ENCODE measurements around the gene KANSL1L.

KANSL1L gene

DNA sequence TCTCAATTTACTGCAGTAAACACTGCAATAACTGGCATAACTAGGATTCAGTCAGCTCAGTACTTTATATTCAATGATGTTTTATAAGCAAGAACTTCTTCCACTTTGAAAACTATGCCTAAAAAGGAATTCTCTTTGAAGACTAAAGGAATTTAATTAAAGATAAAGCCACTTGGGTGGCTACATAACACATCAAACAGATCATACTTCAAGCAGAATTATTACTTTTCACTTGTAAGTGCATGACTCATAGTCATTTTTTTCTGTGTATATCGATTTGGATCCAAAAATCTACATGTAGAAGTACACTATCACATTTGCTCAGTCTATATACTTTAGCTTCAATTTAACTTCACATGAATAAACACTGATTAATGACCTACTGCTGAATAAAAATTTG is 4.0 kb downstream of the KANSL1L start:
- Mint-ChIP-seq H3K36me3 (no peaks in the 10 kb centered on the region), H3K4me1 (peaks cover 31% of the 10 kb centered on the region), H3K27me3 (peaks cover 15% of the 10 kb centered on the region), H3K9me3 (no peaks in the 10 kb centered on the region), H3K27ac (no peak overlapping the region), H3K4me3 (no peak overlapping the region)
- CTCF ChIA-PET, result no interaction called here
- DNase-seq, result no peak

DNA sequence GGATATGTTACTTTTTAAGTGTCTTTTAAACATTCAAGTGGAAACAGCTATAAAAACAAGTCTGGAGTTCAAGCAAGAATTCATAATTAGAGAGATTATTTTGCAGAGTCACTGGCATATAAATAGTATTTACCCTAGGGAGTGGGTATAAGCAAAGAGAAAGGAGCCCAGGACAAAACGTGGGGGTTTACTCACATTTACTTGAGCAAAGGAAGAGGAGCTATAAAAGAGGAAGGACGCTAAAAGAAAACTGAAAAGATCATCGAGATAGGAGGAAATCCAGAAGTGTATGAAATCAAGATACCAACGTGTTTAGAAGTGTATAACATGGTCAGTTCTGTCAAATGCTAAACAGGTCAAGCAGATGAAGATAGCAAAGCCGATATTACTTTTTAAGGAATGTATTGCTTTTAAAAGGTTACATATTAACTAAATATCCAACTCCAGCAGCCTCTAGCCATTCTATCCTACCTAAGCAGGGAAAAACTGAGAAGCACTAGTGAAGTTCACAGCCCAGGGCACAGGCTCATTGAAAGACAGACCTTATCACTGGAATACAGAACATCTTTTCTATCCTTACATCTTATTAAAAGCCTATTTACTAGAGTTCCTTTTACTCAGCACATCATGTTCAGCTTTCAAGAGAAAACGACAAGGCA is 8.6 kb downstream of the KANSL1L start:
- CTCF ChIA-PET, result no interaction called here
- Mint-ChIP-seq H3K36me3 (no peaks in the 10 kb centered on the region), H3K9me3 (no peaks in the 10 kb centered on the region), H3K4me1 (no peaks in the 10 kb centered on the region), H3K27me3 (no peaks in the 10 kb centered on the region), H3K4me3 (no peak overlapping the region), H3K27ac (no peak overlapping the region)
- no peak for DNase-seq

DNA sequence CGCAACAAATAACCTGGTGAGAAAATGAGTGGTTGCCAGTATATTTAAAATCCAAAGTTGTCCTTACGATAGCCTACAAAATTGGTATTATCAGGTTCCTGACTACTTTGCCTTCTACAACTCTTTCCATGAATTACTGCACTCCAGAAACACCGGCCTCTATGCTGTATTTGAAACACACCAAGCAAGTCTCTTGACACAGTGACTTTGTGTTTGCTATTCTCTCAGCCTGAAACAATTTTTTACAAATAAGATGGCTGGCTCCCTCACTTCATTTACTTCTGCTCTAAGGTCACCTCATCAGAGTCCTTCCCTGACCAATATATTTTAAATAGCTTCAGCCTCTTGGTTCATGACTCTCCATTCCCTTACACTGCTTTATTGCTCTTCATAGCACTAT is 12.2 kb downstream of the KANSL1L start:
- H3K27me3 Mint-ChIP-seq, result no peaks in the 10 kb centered on the region

DNA sequence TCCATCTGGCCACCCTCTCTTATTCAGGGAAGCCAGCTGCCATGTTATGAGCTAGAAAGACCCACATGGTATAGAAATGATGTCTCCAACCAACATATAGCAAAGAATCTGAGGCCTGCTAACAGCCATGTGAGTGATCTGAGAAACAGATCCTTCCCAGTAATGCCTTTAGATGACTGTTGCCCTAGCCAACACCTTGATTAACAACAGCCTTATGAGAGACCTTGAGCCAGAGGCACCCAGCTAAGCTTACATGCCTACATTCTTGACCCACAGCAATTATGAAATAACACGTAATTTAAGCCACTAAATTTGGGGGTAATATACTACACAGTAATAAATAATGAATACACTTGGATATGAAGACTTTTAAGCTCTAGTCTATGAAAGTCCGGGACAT is 13.0 kb downstream of the KANSL1L start:
- Mint-ChIP-seq H3K36me3 (peaks cover 1% of the 10 kb centered on the region), H3K4me1 (no peaks in the 10 kb centered on the region), H3K27ac (no peak overlapping the region), H3K4me3 (no peak overlapping the region), H3K27me3 (no peaks in the 10 kb centered on the region), H3K9me3 (no peaks in the 10 kb centered on the region)
- no peak for DNase-seq
- CTCF ChIA-PET, result no interaction called here

More for the DNA sequence above, 12.2 kb downstream of the KANSL1L start:
- peaks cover 1% of the 10 kb centered on the region for H3K36me3 Mint-ChIP-seq
- H3K4me3 Mint-ChIP-seq, result no peak overlapping the region
- CTCF ChIA-PET, result no interaction called here
- H3K27ac Mint-ChIP-seq, result no peak overlapping the region
- no peaks in the 10 kb centered on the region for H3K9me3 Mint-ChIP-seq
- DNase-seq, result no peak
- H3K4me1 Mint-ChIP-seq, result no peaks in the 10 kb centered on the region

DNA sequence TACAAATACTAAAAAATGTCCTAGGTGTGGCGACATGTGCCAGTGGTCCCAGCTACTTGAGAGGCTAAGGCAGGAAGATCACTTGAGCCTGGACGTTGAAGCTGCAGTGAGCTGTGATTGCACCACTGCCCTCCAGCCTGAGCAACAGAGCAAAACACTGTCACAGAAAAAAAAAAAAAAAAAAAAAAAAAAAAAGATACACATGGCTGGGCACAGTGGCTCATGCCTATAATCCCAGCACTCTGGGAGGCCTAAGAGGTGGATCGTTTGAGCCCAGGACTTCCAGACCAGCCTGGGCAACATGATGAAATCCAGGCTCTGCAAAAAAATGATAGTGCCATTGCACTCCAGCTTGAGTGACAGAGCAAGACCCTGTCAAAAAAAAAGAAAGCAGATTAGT is 13.7 kb downstream of the KANSL1L start:
- Mint-ChIP-seq H3K4me3 (no peak overlapping the region), H3K36me3 (peaks cover 1% of the 10 kb centered on the region), H3K27ac (no peak overlapping the region), H3K9me3 (no peaks in the 10 kb centered on the region), H3K4me1 (no peaks in the 10 kb centered on the region), H3K27me3 (no peaks in the 10 kb centered on the region)
- CTCF ChIA-PET, result no interaction called here
- DNase-seq, result no peak

DNA sequence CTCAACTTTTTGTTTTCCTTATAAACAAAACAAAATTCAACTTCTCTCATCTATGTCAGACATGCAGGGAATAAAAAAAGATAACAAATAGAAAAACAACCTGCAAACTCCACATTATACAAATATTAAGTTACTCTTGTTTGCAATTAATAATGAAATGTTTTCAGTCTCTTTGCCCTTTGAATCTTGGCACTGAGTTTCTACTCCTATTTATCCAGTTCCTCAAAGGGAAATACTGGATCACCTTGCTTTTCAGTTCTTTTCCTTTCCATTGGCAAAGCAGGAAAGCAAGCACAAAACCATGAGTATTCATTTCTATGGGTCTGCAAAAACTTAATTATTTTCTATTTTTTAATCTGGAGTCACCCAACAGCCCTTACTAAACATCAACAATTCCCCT is 23.6 kb downstream of the KANSL1L start:
- CTCF ChIA-PET, result no interaction called here
- no peaks in the 10 kb centered on the region for H3K9me3 Mint-ChIP-seq
- H3K36me3 Mint-ChIP-seq, result peaks cover 12% of the 10 kb centered on the region
- no peaks in the 10 kb centered on the region for H3K4me1 Mint-ChIP-seq
- H3K4me3 Mint-ChIP-seq, result no peak overlapping the region
- DNase-seq, result no peak
- H3K27ac Mint-ChIP-seq, result no peak overlapping the region
- H3K27me3 Mint-ChIP-seq, result no peaks in the 10 kb centered on the region

DNA sequence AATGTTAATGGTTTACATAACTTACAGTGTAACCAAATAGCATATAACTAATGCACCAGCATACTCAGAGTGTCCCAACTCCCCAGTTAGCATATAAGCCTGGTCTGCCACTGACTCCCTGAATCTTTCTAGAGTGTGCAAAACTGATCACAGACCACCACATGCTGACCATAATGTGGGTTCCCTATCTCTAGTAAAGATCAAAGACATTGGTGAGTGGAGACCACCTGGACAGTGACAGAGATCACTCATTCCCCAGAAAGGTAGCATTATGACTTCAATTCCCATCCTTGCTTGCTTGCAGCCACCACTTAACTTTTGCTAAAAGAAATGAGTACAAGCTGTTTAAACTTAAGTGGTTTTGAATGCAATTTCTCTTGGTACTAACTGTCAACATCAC is 39.0 kb downstream of the KANSL1L start:
- Mint-ChIP-seq H3K27me3 (no peaks in the 10 kb centered on the region), H3K4me3 (no peak overlapping the region), H3K36me3 (peaks cover 1% of the 10 kb centered on the region), H3K4me1 (no peaks in the 10 kb centered on the region), H3K27ac (no peak overlapping the region), H3K9me3 (no peaks in the 10 kb centered on the region)
- CTCF ChIA-PET, result no interaction called here
- no peak for DNase-seq

DNA sequence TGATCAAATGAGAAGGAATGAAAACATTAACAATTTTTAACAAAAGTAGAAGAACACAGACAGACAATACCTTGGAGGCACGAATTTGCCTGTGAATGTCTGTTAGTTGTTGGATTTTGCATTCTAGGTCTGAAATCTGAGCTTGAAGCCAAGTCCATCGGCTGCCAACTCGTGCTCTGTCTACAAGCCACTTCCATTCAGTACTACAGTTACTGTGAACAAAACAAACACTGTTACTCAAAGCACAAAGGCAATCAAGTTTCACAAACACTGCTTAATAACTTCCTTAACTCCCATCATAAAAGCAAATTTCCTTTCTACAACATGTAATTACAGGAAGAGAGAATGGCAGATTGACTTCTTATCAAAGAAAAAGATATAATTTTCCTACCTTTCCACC is 42.2 kb downstream of the KANSL1L start:
- Mint-ChIP-seq H3K9me3 (peaks cover 8% of the 10 kb centered on the region), H3K4me3 (no peak overlapping the region), H3K4me1 (no peaks in the 10 kb centered on the region), H3K36me3 (peaks cover 12% of the 10 kb centered on the region), H3K27ac (no peak overlapping the region), H3K27me3 (no peaks in the 10 kb centered on the region)
- no peak for DNase-seq
- CTCF ChIA-PET, result no interaction called here

DNA sequence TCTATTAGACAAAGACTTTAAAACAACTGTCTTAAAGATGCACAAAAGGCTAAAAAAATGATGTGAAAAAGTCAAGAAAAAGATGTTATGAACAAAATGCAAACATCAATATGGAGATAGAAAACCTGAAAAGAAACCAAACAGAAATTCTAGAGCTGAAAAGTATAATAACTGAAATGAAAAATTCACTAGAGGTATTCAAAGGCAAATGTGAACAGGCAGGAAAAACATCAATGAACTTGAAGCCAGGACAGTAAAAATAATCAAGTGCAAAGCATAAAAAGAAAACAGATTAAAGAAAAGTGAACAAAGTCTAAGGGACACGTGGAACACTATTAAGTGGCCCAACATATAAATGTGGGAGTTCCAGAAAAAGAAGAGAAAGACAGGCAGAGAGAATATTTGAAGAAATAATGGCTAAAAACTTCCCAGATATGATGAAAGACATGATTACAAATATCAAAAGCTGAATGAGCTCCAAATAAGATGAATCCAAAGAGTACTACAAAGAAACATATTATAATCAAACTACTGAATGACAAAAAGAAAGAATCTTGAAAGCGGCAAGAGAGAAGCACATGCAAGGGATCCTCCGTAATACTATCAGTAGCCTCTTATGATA is 57.5 kb downstream of the KANSL1L start:
- no peak overlapping the region for H3K27ac Mint-ChIP-seq
- peaks cover 13% of the 10 kb centered on the region for H3K9me3 Mint-ChIP-seq
- CTCF ChIA-PET, result no interaction called here

DNA sequence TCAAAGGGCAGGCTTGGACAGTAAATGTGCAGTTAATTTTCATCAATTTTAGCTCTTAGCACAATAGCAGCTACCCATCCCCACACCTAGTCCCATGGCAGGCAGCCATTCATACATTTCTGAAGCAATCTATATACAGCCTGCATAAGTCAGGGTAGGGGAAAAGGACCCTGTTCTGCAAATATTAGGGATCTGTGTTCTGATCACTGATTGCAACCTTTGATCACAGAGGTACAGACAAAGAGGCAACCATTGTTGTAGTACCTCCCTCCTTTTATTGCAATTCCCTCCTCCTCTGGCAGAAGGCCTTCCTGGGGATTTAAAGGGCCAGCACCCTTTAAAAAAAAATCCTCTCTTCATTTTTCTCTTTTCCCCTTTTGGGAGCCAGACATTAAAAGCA is 58.3 kb downstream of the KANSL1L start:
- Mint-ChIP-seq H3K4me1 (no peaks in the 10 kb centered on the region), H3K4me3 (no peak overlapping the region), H3K27ac (no peak overlapping the region), H3K36me3 (no peaks in the 10 kb centered on the region), H3K9me3 (peaks cover 13% of the 10 kb centered on the region), H3K27me3 (no peaks in the 10 kb centered on the region)
- CTCF ChIA-PET, result no interaction called here
- no peak for DNase-seq

More for the DNA sequence above, 57.5 kb downstream of the KANSL1L start:
- DNase-seq, result no peak
- no peak overlapping the region for H3K4me3 Mint-ChIP-seq
- no peaks in the 10 kb centered on the region for H3K36me3 Mint-ChIP-seq
- no peaks in the 10 kb centered on the region for H3K27me3 Mint-ChIP-seq
- no peaks in the 10 kb centered on the region for H3K4me1 Mint-ChIP-seq

DNA sequence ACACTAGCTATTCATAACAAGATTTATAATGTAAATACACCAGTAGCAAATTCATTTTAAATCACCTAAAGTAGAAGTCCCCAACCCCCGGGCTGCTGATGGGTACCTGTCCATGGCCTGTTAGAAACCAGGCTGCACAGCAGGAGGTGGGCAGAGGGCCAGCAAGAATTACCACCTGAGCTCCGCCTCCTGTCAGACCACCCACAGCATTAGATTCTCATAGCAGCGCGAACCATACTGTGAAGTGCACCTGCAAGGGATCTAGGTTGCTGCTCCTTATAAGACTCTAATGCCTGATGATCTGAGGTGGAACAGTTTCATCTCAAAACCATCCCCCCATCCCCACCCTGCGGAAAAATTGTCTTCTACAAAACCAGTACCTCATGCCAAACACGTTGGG is 71.3 kb downstream of the KANSL1L start:
- Mint-ChIP-seq H3K4me3 (no peak overlapping the region), H3K27me3 (no peaks in the 10 kb centered on the region), H3K9me3 (no peaks in the 10 kb centered on the region), H3K27ac (no peak overlapping the region), H3K4me1 (no peaks in the 10 kb centered on the region), H3K36me3 (no peaks in the 10 kb centered on the region)
- CTCF ChIA-PET, result no interaction called here
- no peak for DNase-seq

DNA sequence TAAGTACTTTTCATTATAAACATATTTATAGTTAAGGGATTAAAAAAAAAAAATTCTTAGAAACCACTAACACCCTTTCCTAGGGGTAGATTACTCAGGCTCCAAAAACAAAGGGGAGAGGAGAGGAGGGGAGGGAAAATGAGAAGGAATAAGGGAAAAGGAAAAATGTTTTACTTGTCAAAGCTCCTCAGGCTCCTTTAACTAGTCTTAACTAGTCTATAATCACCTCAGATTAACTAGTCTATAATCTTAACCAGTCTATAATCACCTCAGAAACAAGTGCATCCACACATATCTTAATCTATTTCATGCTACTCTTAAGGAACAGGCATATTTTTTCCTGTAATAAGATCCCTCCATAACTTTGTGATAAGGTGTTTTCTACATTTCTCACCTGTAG is 76.4 kb downstream of the KANSL1L start:
- H3K36me3 Mint-ChIP-seq, result no peaks in the 10 kb centered on the region
- H3K27me3 Mint-ChIP-seq, result no peaks in the 10 kb centered on the region
- CTCF ChIA-PET, result no interaction called here
- no peak overlapping the region for H3K4me3 Mint-ChIP-seq
- no peak for DNase-seq
- no peaks in the 10 kb centered on the region for H3K4me1 Mint-ChIP-seq
- no peaks in the 10 kb centered on the region for H3K9me3 Mint-ChIP-seq
- H3K27ac Mint-ChIP-seq, result no peak overlapping the region

DNA sequence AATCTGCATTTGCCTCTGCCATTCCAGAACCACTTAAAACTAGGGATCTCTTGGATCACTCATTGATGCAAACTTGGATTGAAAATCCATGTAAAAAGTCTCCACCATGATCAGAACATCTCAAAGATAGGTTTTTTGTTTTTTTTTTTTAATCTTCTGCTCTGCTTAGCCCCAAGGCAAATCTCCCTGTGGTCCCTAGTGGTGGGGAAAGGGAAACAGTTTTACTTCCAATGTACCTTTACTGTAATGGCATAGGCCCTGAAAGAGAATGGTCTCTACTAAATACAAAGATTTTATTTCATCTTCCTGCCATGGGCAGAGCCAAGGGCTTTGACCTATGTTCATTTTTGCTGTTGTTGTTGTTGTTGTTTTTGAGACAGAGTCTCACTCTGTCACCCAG is 78.4 kb downstream of the KANSL1L start:
- H3K27ac Mint-ChIP-seq, result no peak overlapping the region
- H3K4me1 Mint-ChIP-seq, result no peaks in the 10 kb centered on the region
- no peak overlapping the region for H3K4me3 Mint-ChIP-seq
- no peaks in the 10 kb centered on the region for H3K9me3 Mint-ChIP-seq
- DNase-seq, result no peak
- H3K27me3 Mint-ChIP-seq, result no peaks in the 10 kb centered on the region
- CTCF ChIA-PET, result no interaction called here
- no peaks in the 10 kb centered on the region for H3K36me3 Mint-ChIP-seq

DNA sequence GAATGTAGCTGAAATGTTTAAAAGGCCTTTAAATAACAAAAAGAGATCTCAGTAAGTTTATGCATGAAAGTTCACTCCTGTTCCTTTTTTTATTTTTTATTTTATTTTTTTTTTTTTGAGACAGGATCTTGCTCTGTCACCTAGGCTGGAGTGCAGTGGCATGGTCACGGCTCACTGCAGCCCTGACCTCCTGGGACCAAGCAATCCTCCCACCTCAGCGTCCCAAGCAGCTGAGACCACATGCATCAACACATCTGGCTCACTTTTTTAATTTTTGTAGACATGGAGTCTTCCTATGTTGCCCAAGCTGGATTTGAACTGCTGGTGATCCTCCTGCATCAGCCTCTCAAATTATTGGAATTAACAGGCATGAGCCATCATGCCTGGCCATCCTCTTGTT is 84.3 kb downstream of the KANSL1L start:
- no peaks in the 10 kb centered on the region for H3K27me3 Mint-ChIP-seq
- no peaks in the 10 kb centered on the region for H3K36me3 Mint-ChIP-seq
- H3K4me3 Mint-ChIP-seq, result no peak overlapping the region
- no peaks in the 10 kb centered on the region for H3K9me3 Mint-ChIP-seq
- H3K27ac Mint-ChIP-seq, result no peak overlapping the region
- CTCF ChIA-PET, result no interaction called here
- no peaks in the 10 kb centered on the region for H3K4me1 Mint-ChIP-seq
- no peak for DNase-seq

DNA sequence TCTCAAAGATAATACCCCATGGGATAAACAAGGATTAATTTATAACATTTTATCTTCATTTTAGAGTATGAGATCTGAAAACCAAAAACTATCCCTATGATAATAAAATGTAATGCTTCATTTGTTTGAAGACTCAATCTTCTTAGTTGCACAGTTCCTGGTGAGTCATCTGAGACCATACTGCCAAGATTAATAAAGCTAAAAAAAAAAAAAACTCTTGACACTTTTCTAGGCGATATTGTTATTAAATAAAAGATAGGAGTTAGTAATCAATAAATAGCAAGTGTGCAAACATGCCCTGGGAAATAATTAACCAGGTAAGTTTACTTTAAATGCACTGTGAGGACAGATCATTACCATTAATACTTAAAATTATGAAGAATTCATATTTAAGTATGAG is 84.9 kb downstream of the KANSL1L start:
- Mint-ChIP-seq H3K4me1 (no peaks in the 10 kb centered on the region), H3K27me3 (no peaks in the 10 kb centered on the region), H3K36me3 (no peaks in the 10 kb centered on the region), H3K9me3 (no peaks in the 10 kb centered on the region), H3K27ac (no peak overlapping the region), H3K4me3 (no peak overlapping the region)
- DNase-seq, result no peak
- CTCF ChIA-PET, result no interaction called here

Data from activated naive CD4-positive, alpha-beta T cell treated with anti-CD3 and anti-CD28 coated beads, Interleukin-2, amount 10 ng/mL, durations not matched to agents 7 days and 5 days (primary cell).